Measurements from ENCODE around the gene HMMR. TPM values are rescaled to one million over a fixed set of nuclear protein-coding genes. Genes with fewer than 3 reads are reported as not detected.
"Not testable (repeated sequence)": the region's sequence is repeated elsewhere in the genome, so short reads cannot be mapped to it uniquely, and the experiment has no call there.

The HMMR gene, protein sequence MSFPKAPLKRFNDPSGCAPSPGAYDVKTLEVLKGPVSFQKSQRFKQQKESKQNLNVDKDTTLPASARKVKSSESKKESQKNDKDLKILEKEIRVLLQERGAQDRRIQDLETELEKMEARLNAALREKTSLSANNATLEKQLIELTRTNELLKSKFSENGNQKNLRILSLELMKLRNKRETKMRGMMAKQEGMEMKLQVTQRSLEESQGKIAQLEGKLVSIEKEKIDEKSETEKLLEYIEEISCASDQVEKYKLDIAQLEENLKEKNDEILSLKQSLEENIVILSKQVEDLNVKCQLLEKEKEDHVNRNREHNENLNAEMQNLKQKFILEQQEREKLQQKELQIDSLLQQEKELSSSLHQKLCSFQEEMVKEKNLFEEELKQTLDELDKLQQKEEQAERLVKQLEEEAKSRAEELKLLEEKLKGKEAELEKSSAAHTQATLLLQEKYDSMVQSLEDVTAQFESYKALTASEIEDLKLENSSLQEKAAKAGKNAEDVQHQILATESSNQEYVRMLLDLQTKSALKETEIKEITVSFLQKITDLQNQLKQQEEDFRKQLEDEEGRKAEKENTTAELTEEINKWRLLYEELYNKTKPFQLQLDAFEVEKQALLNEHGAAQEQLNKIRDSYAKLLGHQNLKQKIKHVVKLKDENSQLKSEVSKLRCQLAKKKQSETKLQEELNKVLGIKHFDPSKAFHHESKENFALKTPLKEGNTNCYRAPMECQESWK
- total RNA-seq: 1 to 10 TPM in 2 of 4 donors, not detected in 2; 1.1 to 3.0 TPM
- 10 to 100 TPM in 1 of 3 donors, 1 to 10 TPM in 2; 1.2 to 18.1 (median 4.4) TPM for polyA plus RNA-seq

DNA sequence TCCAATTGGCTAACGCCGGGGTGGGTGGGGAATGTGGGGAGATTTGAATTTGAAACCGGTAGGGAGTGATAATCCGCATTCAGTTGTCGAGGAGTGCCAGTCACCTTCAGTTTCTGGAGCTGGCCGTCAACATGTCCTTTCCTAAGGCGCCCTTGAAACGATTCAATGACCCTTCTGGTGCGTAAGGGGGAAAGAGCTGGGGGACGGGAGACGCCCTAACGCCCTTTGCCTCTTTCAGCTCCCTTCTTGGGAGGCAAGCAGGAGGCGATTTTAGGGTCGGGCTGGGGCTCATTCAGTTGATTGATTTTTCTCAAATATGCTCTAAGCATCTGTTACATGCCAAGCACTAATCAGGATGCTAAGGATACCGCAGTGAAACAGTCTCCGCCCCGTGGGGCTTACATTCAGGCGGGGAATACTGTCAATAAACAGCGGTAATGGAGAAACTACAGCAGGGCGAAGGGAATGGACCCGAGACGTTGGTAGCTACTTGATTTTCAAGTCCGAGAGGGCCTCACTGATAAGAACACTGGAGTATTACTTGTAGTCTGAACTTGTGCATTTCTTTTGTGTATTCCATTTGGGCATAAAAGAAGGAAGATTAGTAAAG, at the start of gene HMMR:
TSS of gene HMMR (plus strand) at position 71 of the 610 bp plus-strand sequence. CDS start at position 132, 61 bp downstream.
- H3K36me3 ChIP-seq: peaks cover 0 to 10% (median 0%) of the 10 kb centered on the region in 4 donors
- TF ChIP-seq, protein P1, sequence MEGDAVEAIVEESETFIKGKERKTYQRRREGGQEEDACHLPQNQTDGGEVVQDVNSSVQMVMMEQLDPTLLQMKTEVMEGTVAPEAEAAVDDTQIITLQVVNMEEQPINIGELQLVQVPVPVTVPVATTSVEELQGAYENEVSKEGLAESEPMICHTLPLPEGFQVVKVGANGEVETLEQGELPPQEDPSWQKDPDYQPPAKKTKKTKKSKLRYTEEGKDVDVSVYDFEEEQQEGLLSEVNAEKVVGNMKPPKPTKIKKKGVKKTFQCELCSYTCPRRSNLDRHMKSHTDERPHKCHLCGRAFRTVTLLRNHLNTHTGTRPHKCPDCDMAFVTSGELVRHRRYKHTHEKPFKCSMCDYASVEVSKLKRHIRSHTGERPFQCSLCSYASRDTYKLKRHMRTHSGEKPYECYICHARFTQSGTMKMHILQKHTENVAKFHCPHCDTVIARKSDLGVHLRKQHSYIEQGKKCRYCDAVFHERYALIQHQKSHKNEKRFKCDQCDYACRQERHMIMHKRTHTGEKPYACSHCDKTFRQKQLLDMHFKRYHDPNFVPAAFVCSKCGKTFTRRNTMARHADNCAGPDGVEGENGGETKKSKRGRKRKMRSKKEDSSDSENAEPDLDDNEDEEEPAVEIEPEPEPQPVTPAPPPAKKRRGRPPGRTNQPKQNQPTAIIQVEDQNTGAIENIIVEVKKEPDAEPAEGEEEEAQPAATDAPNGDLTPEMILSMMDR (IDR thresholded peaks at IDR 0.05): no peak
- TF ChIP-seq POLR2AphosphoS5 (IDR thresholded peaks at IDR 0.05): no peak
- no peak for TF ChIP-seq EP300 (IDR thresholded peaks at IDR 0.05)
- no peak for TF ChIP-seq POLR2A (IDR thresholded peaks at IDR 0.05)
- intact Hi-C loops (cut with DNase I): loop anchor here (1.0 kb wide), 1 partner anchor 46 kb away; no protein-coding TSS in a partner anchor
- 0 to 1% methylated on average over 23 of the region's 23 CpGs for WGBS, 2 donors
- no peaks in the 10 kb centered on the region for H3K9me3 ChIP-seq
- peak within 1 kb of the TSS; percentile 68 to 88 (median 78) for H3K4me3 ChIP-seq
- no peak for DNase-seq
- peak within 1 kb of the TSS; percentile 95 to 97 (median 96) for H3K27ac ChIP-seq
- H3K4me1 ChIP-seq: peaks cover 0 to 33% (median 20%) of the 10 kb centered on the region in 4 donors
- H3K27me3 ChIP-seq: no peaks in the 10 kb centered on the region

DNA sequence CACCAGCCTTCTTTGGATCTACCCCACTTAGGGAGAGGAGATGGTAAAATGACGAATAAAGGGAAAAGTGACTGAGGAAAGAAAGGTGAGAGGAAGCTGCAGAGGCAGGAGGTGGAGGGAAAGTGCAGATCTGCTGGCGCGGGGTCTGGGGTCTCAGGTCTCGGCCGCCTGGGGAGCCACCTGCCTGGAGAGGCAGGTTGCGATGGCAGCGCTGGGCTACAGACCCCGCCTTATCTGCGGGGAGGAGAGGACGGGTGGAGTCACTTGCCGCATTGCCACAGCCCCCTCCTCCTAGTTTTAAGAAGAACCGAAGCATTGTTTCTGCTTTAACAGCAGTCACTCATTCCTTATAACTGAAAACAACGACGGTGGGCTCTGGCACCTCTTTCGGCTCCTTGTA, 44.8 kb upstream of the HMMR start:
- H3K36me3 ChIP-seq; intact Hi-C loops (cut with DNase I); H3K4me1 ChIP-seq; H3K4me3 ChIP-seq; DNase-seq; H3K9me3 ChIP-seq; H3K27ac ChIP-seq: not testable (repeated sequence)
- peaks cover 0 to 24% (median 12%) of the 10 kb centered on the region in 3 donors for H3K27me3 ChIP-seq
- WGBS, 2 donors: 51 to 81% methylated on average over 15 of the region's 15 CpGs

DNA sequence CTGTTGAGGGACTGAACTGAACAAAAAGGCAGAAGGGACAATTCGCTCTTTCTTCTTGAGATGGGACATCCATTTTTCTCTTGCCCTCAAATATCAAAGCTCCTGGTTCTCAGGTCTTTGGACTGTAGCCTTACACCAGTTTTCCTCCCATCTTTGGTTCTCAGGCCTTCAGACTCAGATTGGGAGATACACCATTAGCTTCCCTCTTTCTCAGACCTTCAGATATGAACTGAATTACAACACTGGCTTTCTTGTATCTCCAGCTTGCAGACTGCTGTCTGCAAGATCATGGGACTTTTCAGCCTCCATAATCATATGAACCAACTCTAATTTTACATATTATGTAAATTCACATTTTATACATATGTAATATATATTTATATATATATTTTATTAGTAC, 35.6 kb upstream of the HMMR start:
- no peak for DNase-seq
- Histone ChIP-seq H3K9me3 (no peaks in the 10 kb centered on the region), H3K27ac (no peak overlapping the region), H3K4me1 (no peaks in the 10 kb centered on the region), H3K4me3 (no peak overlapping the region), H3K27me3 (no peaks in the 10 kb centered on the region), H3K36me3 (no peaks in the 10 kb centered on the region)
- no peak for TF ChIP-seq EP300 (IDR thresholded peaks at IDR 0.05)
- no peak for TF ChIP-seq POLR2AphosphoS5 (IDR thresholded peaks at IDR 0.05)
- intact Hi-C loops (cut with DNase I): no loop called here
- 93 to 100% methylated on average over 1 of the region's 1 CpG for WGBS, 2 donors

DNA sequence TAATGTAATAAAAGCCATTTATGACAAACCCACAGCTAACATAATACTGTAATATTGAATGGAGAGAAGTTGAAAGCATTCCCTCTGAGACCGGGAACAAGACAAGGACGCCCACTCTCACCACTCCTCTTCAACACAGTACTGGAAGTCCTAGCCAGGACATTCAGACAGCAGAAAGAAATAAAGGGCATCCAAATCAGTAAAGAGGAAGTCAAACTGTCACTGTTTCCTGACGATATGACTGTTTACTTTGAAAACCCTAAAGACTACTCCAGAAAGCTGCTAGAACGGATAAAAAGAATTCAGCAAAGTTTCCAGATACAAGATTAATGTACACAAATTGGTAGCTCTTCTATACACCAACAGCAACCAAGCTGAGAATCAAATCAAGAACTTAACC, 34.3 kb upstream of the HMMR start:
- intact Hi-C loops (cut with DNase I); H3K27me3 ChIP-seq; H3K36me3 ChIP-seq; H3K4me1 ChIP-seq; DNase-seq; H3K27ac ChIP-seq; H3K4me3 ChIP-seq; H3K9me3 ChIP-seq: not testable (repeated sequence)
- WGBS, 2 donors: 38 to 60% methylated on average over 4 of the region's 4 CpGs

DNA sequence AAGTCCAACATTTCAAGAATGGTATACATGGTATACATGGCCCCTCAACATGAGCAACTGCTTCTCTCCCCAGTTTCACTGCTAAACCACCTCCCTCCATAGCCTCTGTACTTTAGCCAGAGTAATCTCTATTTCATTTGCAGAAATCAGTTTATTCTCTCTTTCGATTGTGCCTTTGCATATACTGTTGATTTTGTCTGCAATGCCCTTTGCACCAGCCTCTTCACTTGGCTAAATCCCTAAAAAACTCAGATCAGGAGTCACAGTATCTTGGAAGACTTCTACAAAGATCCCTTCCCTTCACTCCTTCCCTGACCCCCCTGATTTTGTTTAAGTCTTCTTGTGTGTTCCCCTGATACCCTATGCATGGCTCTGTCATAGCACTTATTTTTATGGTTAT, 27.9 kb upstream of the HMMR start:
- no peak overlapping the region for H3K27ac ChIP-seq
- WGBS, 2 donors: 15 to 76% methylated on average over 1 of the region's 1 CpG
- TF ChIP-seq, protein P1 (IDR thresholded peaks at IDR 0.05): no peak
- TF ChIP-seq POLR2A (IDR thresholded peaks at IDR 0.05): no peak
- TF ChIP-seq POLR2AphosphoS5 (IDR thresholded peaks at IDR 0.05): no peak
- TF ChIP-seq EP300 (IDR thresholded peaks at IDR 0.05): no peak
- H3K4me3 ChIP-seq: no peak overlapping the region
- intact Hi-C loops (cut with DNase I): no loop called here
- no peaks in the 10 kb centered on the region for H3K36me3 ChIP-seq
- H3K27me3 ChIP-seq: no peaks in the 10 kb centered on the region
- H3K9me3 ChIP-seq: no peaks in the 10 kb centered on the region
- H3K4me1 ChIP-seq: no peaks in the 10 kb centered on the region
- no peak for DNase-seq

DNA sequence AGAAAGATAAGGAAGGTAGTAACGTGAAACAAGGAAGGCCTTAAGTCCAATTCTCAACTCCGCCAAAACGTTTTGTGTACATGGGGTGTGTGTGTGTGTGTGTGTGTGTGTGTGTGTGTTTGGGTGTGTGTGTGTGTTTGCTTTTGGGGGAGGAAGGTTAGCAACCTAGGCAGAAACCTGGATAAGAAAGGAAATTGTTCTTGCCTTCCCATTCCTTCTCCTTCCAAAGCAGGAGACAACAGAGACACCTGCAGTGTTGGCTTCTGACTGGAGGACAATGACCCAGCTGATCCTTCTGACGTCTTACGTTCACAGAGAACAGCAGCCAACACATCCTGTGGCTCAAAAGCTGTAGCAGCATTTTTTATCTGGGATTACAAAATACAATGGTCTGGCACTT, 27.2 kb upstream of the HMMR start:
- no peak for DNase-seq
- intact Hi-C loops (cut with DNase I): no loop called here
- no peak overlapping the region for H3K27ac ChIP-seq
- H3K4me1 ChIP-seq: peaks cover 0 to 4% (median 3%) of the 10 kb centered on the region in 4 donors
- no peaks in the 10 kb centered on the region for H3K9me3 ChIP-seq
- H3K27me3 ChIP-seq: no peaks in the 10 kb centered on the region
- 13 to 50% methylated on average over 5 of the region's 5 CpGs for WGBS, 2 donors
- no peak overlapping the region for H3K4me3 ChIP-seq
- no peaks in the 10 kb centered on the region for H3K36me3 ChIP-seq
- TF ChIP-seq EP300 (IDR thresholded peaks at IDR 0.05) (no peak), POLR2A (IDR thresholded peaks at IDR 0.05) (no peak), POLR2AphosphoS5 (IDR thresholded peaks at IDR 0.05) (no peak)
- TF ChIP-seq, protein P1 (IDR thresholded peaks at IDR 0.05): no peak

Data from sigmoid colon (tissue), 7 donors.